Body of pancreas (tissue), 4 donors: ENCODE results near the gene RANBP10. TPM values are rescaled to one million over a fixed set of nuclear protein-coding genes. Genes with fewer than 3 reads are reported as not detected.
A peak's percentile ranks its signal among the peaks of the same experiment; 100 is the strongest.

Experiments used
- ATAC-seq: fragments of 150-250 bp; one replicate; pipeline ENCODE4 v1.9.1; 2016
- DNase-seq, 4 donors: peaks; one replicate each; pipeline ENCODE4 v3.0.0-alpha.2; 2019
- H3K27ac ChIP-seq, 4 donors: fragments of 200-600 bp; sonication (generic); 1 replicate in 3 of 4; 2 replicates in 1 of 4; pipeline versions ENCODE4 v1.5.1 to v1.6.1; 2016 to 2019; ENCODE audit warnings: mild to moderate bottlenecking in 1 of 4, mixed read lengths in 1 of 4, moderate library complexity in 1 of 4
- H3K27me3 ChIP-seq, 2 donors: fragments of 200-600 bp; sonication (generic); one replicate each; pipeline ENCODE4 v1.6.0; 2016; ENCODE audit warnings: mild to moderate bottlenecking in 1 of 2
- H3K36me3 ChIP-seq, 2 donors: fragments of 200-600 bp; sonication (generic); replicated peaks in 1 of 2; 2 replicates each; pipeline ENCODE4 v1.5.1; 2016; ENCODE audit warnings: low read depth in 2 of 2; ENCODE audit not compliant: insufficient read depth in 1 of 2
- H3K4me1 ChIP-seq: fragments of 200-600 bp; sonication (generic); one replicate; pipeline ENCODE4 v1.6.0; 2016
- H3K4me3 ChIP-seq, 2 donors: fragments of 200-600 bp; sonication (generic); 1 replicate in 1 of 2; 2 replicates in 1 of 2; pipeline ENCODE4 v1.5.1; 2016 to 2019
- H3K9me3 ChIP-seq, 3 donors: fragments of 200-600 bp; sonication (generic); 1 replicate in 2 of 3; 2 replicates in 1 of 3; pipeline ENCODE4 v1.5.1; 2016
- POLR2A ChIP-seq, 3 donors: fragments of 450-650 bp; IDR thresholded peaks; one replicate each; pipeline ENCODE4 v1.6.1; 2016; ENCODE audit warnings: antibody characterized with exemption in 3 of 3, mild to moderate bottlenecking in 2 of 3
- WGBS, 2 donors: methylation state at CpG; one replicate each; pipeline ENCODE4 v1.1.5; 2017; 5-methylcytosine and 5-hydroxymethylcytosine counted together
- intact Hi-C: fragments of 100-400 bp; cut with DNase I; formaldehyde crosslinking; loops from one replicate; pipeline ENCODE4 v1.15.1; 2023
- total RNA-seq, 2 donors: library from RNA; depleted of rRNA; stranded (reverse); fragments of >200 nt; gene quantifications; one replicate each; pipeline ENCODE4 v1.1.0, GENCODE V29; 2016
- TF ChIP-seq, protein P1 (sequence below), 7 experiments: fragments of 450-650 bp in 4 of 7; fragments of 200-600 bp in 3 of 7; sonication (generic) in 3 of 7; IDR thresholded peaks; one replicate each; pipeline ENCODE4 v1.5.1; 2016 to 2019; ENCODE audit warnings: antibody characterized with exemption in 7 of 7

RANBP10 gene
- total RNA-seq, 2 donors from 2014 or later, result 6.3 to 9.3 TPM

DNA sequence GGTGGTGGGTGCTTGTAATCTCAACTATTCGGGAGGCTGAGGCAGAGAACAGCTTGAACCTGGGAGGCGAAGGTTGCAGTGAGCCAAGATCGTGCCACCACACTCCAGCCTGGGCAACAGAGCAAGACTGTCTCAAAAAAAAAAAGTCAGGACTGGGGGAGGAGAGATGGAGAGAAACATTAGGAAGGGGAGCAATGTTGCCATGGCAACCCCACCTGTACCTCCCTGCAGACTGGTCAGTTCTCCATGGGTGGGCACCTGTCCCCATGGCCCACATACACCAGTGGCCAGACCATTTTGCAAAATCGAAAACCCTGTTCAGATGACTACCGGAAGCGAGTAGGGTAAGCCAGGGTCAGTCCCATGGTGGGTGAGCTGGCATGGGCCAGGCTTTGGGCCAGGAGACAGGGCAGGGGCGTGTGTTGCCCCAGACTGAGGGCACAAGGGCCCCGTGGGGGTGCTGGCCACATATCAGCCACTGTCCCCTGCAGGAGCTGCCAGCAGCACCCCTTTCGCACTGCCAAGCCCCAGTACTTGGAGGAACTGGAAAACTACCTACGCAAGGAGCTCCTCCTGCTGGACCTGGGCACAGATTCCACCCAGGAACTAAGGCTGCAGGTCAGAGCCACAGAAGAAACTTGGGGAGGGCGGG lies 14.4 kb upstream of the RANBP10 start:
- Histone ChIP-seq H3K4me1 (no peaks in the 10 kb centered on the region), H3K27me3 (no peaks in the 10 kb centered on the region), H3K27ac (no peak overlapping the region), H3K9me3 (no peaks in the 10 kb centered on the region), H3K36me3 (no peaks in the 10 kb centered on the region), H3K4me3 (no peak overlapping the region)
- intact Hi-C loops, result no loop called here
- ATAC-seq (no peak), DNase-seq (no peak)
- 81 to 82% methylated on average over 5 to 11 of the region's 11 CpGs for WGBS, 2 donors
- no peak for TF ChIP-seq POLR2A (IDR thresholded peaks at IDR 0.05)
- TF ChIP-seq, protein P1, sequence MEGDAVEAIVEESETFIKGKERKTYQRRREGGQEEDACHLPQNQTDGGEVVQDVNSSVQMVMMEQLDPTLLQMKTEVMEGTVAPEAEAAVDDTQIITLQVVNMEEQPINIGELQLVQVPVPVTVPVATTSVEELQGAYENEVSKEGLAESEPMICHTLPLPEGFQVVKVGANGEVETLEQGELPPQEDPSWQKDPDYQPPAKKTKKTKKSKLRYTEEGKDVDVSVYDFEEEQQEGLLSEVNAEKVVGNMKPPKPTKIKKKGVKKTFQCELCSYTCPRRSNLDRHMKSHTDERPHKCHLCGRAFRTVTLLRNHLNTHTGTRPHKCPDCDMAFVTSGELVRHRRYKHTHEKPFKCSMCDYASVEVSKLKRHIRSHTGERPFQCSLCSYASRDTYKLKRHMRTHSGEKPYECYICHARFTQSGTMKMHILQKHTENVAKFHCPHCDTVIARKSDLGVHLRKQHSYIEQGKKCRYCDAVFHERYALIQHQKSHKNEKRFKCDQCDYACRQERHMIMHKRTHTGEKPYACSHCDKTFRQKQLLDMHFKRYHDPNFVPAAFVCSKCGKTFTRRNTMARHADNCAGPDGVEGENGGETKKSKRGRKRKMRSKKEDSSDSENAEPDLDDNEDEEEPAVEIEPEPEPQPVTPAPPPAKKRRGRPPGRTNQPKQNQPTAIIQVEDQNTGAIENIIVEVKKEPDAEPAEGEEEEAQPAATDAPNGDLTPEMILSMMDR (IDR thresholded peaks at IDR 0.05), result no peak

DNA sequence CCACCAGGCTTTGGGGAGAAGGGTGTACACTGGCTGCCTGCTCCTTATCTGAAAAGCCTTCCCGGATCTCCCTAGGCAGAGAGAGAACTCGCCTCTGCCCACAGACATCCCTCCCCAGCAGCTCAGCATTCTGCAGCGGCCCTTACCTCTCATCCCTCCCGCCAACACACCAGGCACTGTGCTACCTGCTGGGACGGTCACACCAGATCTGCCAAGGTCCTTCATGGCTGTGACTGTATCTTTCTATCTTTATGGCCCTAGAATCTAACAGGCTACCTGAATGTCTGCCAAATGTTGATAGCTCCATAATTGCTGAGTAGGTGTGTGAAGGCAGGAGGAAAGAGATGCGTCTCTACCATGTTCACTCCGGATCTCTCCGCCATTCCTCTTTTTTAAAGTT lies 8.2 kb upstream of the RANBP10 start:
- Histone ChIP-seq H3K27ac (no peak overlapping the region), H3K9me3 (no peaks in the 10 kb centered on the region), H3K27me3 (no peaks in the 10 kb centered on the region), H3K36me3 (no peaks in the 10 kb centered on the region), H3K4me1 (no peaks in the 10 kb centered on the region), H3K4me3 (no peak overlapping the region)
- intact Hi-C loops, result loop anchor here (10.0 kb wide), 1 partner anchor 230 kb away; no protein-coding TSS in a partner anchor
- TF ChIP-seq, protein P1 (IDR thresholded peaks at IDR 0.05), result no peak
- no peak for TF ChIP-seq POLR2A (IDR thresholded peaks at IDR 0.05)
- 87 to 91% methylated on average over 7 to 8 of the region's 8 CpGs for WGBS, 2 donors
- DNase-seq, result no peak
- no peak for ATAC-seq

DNA sequence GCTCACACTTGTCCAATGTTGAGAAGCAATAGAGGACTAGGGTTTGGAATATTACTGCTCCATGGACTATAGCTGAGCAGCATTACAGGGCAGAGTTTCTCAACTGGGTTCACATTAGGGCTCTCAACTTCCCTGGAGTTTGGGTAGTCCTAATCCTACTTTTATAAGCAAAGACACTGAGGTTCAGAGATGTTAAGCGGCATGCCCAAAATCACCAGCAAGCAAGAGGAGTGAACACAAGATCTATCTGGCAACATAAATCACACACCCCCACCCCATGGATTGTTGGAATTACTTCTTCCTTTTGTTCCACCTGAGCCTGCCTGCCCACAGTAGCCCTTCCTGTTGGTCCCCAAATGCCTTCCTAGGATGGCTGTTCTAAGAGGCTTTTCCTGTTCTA lies 5.5 kb upstream of the RANBP10 start:
- Histone ChIP-seq H3K27ac (no peak overlapping the region), H3K36me3 (no peaks in the 10 kb centered on the region), H3K4me1 (peaks cover 7% of the 10 kb centered on the region), H3K9me3 (no peaks in the 10 kb centered on the region), H3K27me3 (no peaks in the 10 kb centered on the region), H3K4me3 (no peak overlapping the region)
- intact Hi-C loops, result loop anchor here (10.0 kb wide), 1 partner anchor 233 kb away; no protein-coding TSS in a partner anchor
- WGBS, 2 donors, result 93 to 94% methylated on average over 1 of the region's 1 CpG
- ATAC-seq (no peak), DNase-seq (no peak)
- TF ChIP-seq, protein P1 (IDR thresholded peaks at IDR 0.05), result no peak
- TF ChIP-seq POLR2A (IDR thresholded peaks at IDR 0.05), result no peak

DNA sequence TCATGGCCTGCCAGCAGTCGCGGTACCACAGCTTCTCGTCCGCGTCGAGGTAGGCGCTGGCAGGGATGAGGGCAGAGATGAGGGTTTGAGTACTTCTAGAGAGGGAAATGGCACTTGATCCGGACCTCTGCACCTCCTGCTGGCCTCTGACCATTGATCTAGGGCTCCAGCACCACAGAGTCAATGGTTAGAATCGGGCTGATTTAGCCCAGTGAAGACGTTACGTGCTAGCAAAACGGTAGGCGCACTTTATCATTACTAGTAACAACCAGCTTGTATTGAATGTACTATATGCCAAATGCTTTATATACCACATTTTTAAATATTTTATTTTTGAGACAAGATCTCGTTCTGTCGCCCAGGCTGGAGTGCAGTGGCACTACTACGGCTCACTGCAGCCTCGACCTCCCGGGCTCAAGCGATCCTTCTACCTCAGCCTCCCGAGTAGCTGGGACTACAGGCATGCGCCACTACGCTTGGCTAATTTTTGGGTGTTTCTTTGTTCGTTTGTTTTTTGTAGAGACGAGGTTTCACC lies 855 bp upstream of the RANBP10 start:
- H3K4me1 ChIP-seq, result peaks cover 29% of the 10 kb centered on the region
- H3K27me3 ChIP-seq, result no peaks in the 10 kb centered on the region
- H3K9me3 ChIP-seq, result no peaks in the 10 kb centered on the region
- ATAC-seq, result no peak
- H3K4me3 ChIP-seq, result peak overlapping the region; percentile 19 to 66
- intact Hi-C loops, result no loop called here
- peak overlapping the region in 3 of 4 donors; percentile 58 to 91 (median 89) for H3K27ac ChIP-seq
- H3K36me3 ChIP-seq, result no peaks in the 10 kb centered on the region
- TF ChIP-seq, protein P1 (IDR thresholded peaks at IDR 0.05), result peak in 3 of 7 experiments; percentile 20 to 33 (median 22)
- TF ChIP-seq POLR2A (IDR thresholded peaks at IDR 0.05), result no peak
- WGBS, 2 donors, result 18 to 34% methylated on average over 17 to 24 of the region's 24 CpGs
- DNase-seq, result no peak
